Skeletal muscle satellite cell (primary cell): ENCODE data around the gene ELL2. TPM values are rescaled to one million over a fixed set of nuclear protein-coding genes. Genes with fewer than 3 reads are reported as not detected.

Source experiments
- H3K27me3 ChIP-seq: 2 replicates; pipeline ENCODE4 v1.7.0; 2013; ENCODE audit warnings: low read length; ENCODE audit not compliant: control insufficient read depth, insufficient read depth
- H3K36me3 ChIP-seq: 2 replicates; pipeline ENCODE4 v1.7.0; 2013; ENCODE audit warnings: mild to moderate bottlenecking, control low read depth, low read length; ENCODE audit not compliant: insufficient read depth
- H3K4me1 ChIP-seq: 2 replicates; pipeline ENCODE4 v1.7.0; 2013; ENCODE audit warnings: low read length; ENCODE audit not compliant: control insufficient read depth, insufficient read depth
- H3K4me2 ChIP-seq: 2 replicates; pipeline ENCODE4 v1.7.0; 2013; ENCODE audit warnings: mild to moderate bottlenecking, low read length
- H3K4me3 ChIP-seq: 2 replicates; pipeline ENCODE4 v1.7.0; 2013; ENCODE audit warnings: low read length
- H3K9ac ChIP-seq: 2 replicates; pipeline ENCODE4 v1.7.0; 2013; ENCODE audit warnings: mild to moderate bottlenecking, low read depth, low read length, moderate library complexity
- H3K9me3 ChIP-seq: replicated peaks from 2 replicates; pipeline ENCODE4 v1.7.0; 2013; ENCODE audit warnings: mild to moderate bottlenecking, control low read depth, low read length
- total RNA-seq: library from RNA; depleted of rRNA; stranded (reverse); fragments of >200 nt; gene quantifications from 2 replicates; pipeline ENCODE4 v1.2.3, GENCODE V29; 2012; rRNA removed

ELL2 gene
- total RNA-seq, result 76.7 and 81.9 TPM in 2 replicates

DNA sequence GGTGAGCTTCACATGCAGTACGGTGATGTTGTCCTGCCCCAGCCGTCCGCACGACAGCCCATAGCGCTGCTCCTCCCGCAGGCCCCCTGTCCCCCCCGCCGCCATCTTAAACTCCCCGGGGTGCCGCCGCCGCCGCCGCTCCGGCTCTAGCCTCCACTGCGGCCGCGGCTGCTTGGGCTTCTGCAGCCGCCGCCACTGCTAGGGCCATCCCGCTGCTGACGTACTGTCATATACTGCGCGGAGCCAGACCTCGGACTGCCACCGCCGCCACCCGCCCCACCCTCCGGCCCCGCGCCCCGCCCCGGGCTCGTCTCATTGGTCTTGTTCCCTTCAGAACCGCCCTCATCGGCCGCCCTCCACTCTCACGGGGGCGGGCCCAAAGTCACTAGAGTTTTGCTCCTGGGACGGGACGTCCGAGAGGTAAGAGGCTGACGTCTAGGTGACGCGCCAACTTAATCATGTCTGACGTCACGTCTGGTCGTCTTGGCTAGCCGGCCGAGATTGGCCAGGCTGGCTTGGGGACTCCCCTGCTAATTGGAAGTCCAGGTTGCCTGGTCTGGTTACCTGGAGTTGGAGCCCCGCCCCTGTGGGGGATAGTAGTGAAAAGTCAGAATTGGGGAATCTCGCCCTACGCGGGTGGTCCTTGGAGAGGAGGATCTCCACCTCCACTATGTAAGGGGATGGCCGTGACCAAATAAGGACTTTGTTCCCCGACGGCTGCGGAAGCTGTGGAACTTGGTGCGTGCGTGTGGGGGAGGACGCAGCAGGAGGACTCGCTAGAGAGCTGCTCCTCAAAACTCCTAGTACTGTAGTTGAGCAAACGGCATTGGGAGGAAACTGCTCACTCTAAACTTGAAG is at the start of gene ELL2:
TSS of gene ELL2 (minus strand) at position 235 of the 858 bp plus-strand sequence. CDS start at position 105, 130 bp downstream.
- Histone ChIP-seq H3K4me3 (peak within 1 kb of the TSS; percentile 99), H3K9me3 (no peaks in the 10 kb centered on the region), H3K36me3 (peaks cover 30% of the 10 kb centered on the region), H3K4me2 (peak within 1 kb of the TSS; percentile 93), H3K4me1 (peaks cover 17% of the 10 kb centered on the region), H3K9ac (peak within 1 kb of the TSS; percentile 98), H3K27me3 (no peaks in the 10 kb centered on the region)

DNA sequence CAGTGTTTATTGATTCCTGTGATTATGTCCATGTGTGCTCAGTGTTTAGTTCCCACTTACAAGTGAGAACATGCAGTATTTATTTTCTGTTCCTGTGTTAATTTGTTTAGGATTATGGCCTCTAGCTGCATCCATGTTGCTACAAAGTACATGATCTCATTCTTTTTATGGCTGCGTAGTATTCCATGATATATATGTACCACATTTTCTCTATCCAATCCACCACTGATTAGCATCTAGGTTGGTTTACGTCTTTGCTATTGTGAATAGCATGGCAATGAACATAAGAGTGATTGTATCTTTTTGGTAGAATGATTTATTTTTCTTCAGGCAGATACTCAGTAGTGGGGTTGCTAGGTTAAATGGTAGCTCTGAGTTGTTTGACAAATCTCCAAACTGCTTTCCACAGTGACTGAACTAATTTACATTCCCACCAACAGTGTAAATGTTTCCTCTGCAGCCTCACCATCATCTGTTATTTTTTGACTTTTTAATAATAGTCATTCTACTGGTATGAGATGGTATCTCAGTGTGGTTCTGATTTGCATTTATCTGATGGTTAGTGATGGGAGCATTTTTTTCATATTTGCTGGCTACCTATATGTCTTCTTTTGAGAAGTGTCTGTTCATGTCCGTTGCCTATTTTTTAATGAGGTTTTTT is 47.5 kb upstream of the ELL2 start:
- Histone ChIP-seq H3K4me1 (no peaks in the 10 kb centered on the region), H3K4me3 (no peak overlapping the region), H3K27me3 (no peaks in the 10 kb centered on the region), H3K4me2 (no peak overlapping the region), H3K9me3 (peaks cover 7% of the 10 kb centered on the region), H3K36me3 (no peaks in the 10 kb centered on the region), H3K9ac (no peak overlapping the region)

DNA sequence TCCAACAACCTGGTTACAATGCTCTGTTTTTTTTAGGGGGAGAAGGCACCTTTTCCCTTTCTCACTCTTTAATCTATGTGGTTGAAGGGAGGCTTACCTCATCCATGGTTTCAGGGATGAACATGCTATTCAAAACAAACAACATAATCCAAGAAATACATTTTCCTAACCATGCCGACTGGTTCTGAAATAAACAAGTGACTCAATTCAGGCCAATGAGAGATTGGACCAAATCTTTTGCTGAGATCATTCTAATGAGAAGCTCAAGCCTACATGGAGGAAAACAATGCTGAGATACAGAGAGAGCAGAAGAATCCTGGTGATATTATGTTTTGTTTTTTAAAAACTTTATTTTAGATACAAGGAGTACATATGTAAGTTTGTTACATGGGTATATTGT is 46.8 kb upstream of the ELL2 start:
- no peaks in the 10 kb centered on the region for H3K36me3 ChIP-seq
- H3K4me2 ChIP-seq, result no peak overlapping the region
- H3K9me3 ChIP-seq, result peaks cover 7% of the 10 kb centered on the region
- no peak overlapping the region for H3K9ac ChIP-seq
- no peaks in the 10 kb centered on the region for H3K4me1 ChIP-seq
- no peaks in the 10 kb centered on the region for H3K27me3 ChIP-seq
- H3K4me3 ChIP-seq, result no peak overlapping the region

DNA sequence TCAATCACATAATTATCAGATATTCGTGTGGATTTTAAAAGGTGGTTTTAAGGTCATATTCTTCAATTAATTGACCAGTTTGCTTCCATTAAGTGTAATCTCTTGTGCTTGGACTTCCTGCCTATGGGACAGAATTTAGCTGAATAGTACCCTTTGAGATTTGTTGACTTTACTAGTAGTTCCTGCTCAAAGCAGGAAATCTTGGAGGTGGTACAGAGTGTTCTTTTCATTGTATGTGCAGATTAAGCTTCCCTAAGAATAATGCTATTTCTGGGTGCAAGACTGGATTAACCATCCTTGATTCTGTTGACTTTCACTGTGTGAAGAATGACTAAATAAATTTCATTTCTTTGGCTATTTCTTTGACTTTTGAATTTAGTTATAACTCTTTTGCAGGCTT is 45.4 kb upstream of the ELL2 start:
- no peak overlapping the region for H3K9ac ChIP-seq
- no peaks in the 10 kb centered on the region for H3K4me1 ChIP-seq
- no peak overlapping the region for H3K4me2 ChIP-seq
- H3K4me3 ChIP-seq, result no peak overlapping the region
- H3K36me3 ChIP-seq, result no peaks in the 10 kb centered on the region
- no peaks in the 10 kb centered on the region for H3K27me3 ChIP-seq
- H3K9me3 ChIP-seq, result peaks cover 7% of the 10 kb centered on the region

DNA sequence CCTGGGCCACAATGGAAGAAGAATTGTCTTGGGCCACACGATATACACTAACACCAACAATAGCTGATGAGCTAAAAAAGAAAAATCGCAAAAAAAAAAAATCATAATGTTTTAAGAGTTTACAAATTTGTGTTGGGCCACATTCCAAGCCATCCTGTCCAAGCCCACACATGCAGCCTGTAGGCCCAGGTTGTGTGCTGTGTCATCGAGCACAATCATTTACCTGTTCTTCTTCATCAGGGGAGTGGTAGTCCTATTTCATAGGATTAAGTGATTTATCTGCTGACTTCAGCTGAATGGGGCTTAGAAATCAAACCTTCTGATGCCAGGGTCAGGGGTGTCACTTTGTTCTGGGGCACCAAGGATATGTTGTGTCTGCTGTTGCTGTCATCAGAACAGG is 44.6 kb upstream of the ELL2 start:
- Histone ChIP-seq H3K9ac (no peak overlapping the region), H3K27me3 (no peaks in the 10 kb centered on the region), H3K4me1 (no peaks in the 10 kb centered on the region), H3K4me3 (no peak overlapping the region), H3K9me3 (peaks cover 7% of the 10 kb centered on the region), H3K36me3 (no peaks in the 10 kb centered on the region), H3K4me2 (no peak overlapping the region)

DNA sequence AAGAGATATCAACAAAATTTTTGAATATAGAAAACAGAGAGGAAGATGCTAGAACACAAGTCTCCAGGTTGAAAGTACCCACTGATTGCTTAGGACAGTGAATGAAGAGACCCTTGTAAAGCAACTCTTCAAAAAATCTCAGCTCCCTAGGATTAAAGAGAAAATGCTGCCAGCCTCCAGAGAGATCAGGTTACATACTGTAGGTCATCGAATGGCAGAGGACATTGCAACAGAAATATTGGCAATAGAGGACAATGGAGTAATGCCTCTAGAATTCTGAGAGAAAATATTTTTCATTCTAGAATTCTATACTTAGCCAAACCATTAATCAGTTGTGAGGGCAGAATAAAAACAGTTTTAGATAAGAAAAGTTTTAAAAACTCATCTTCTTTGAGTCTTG is 43.1 kb upstream of the ELL2 start:
- Histone ChIP-seq H3K4me2 (no peak overlapping the region), H3K4me1 (no peaks in the 10 kb centered on the region), H3K4me3 (no peak overlapping the region), H3K27me3 (no peaks in the 10 kb centered on the region), H3K36me3 (no peaks in the 10 kb centered on the region), H3K9me3 (peaks cover 7% of the 10 kb centered on the region), H3K9ac (no peak overlapping the region)

DNA sequence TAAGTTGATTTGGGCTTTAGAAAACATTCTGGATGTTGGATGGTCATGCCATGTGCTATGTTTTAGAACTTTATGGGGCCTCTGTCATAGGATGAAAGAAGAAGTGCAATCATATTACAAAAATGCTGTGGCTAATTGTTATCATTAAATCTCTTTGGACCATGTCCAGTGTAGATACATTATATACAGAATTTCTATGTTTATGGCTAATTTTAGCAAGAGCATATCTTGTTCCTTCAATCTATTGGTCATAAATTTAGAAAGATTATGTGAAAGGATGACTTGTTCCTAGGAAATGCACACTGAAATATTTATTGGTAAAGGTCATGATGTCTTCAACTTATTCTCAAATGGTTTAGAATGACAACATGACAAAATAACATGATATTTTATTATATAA is 42.4 kb upstream of the ELL2 start:
- no peaks in the 10 kb centered on the region for H3K4me1 ChIP-seq
- H3K36me3 ChIP-seq, result no peaks in the 10 kb centered on the region
- no peak overlapping the region for H3K4me3 ChIP-seq
- no peaks in the 10 kb centered on the region for H3K27me3 ChIP-seq
- H3K4me2 ChIP-seq, result no peak overlapping the region
- H3K9me3 ChIP-seq, result peaks cover 7% of the 10 kb centered on the region
- no peak overlapping the region for H3K9ac ChIP-seq

DNA sequence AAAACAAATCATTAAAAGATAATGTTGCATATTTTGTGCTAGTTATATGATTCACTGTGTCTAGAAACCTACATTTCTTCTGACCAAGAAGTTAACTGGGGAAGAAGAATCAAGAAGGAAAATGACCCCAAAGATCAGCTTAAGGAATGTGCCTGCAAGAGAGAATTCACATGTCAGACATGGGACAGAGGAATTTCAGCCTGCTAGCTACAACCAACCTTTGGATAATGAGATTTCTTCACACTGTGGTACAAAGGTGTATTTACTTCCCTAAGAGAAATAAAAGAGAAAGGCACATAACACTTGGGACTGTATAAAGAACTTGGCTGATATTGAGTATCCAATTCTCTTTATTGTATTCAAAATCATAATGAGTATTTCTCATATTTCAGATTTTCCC is 39.6 kb upstream of the ELL2 start:
- H3K9me3 ChIP-seq, result peaks cover 7% of the 10 kb centered on the region
- H3K4me2 ChIP-seq, result no peak overlapping the region
- H3K36me3 ChIP-seq, result no peaks in the 10 kb centered on the region
- no peak overlapping the region for H3K9ac ChIP-seq
- no peak overlapping the region for H3K4me3 ChIP-seq
- no peaks in the 10 kb centered on the region for H3K27me3 ChIP-seq
- H3K4me1 ChIP-seq, result no peaks in the 10 kb centered on the region

DNA sequence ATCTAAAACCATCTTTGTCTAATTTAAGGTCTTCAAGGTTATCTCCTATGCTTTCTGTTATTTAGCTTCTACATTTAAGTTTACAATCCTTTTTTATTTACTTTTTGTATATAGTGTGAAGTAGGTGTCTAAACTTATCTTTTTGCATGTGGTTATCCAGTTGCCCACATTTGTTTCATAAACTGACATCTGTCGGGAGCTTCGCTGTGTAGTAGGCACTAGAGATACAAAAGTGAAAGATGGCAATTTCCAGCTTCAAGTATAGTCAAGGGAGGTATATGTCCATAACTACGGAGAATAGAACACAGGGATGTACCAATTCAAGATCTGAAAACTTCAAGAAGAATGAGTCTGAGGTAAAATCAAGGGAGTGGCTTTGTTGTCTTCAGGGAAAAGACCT is 38.7 kb upstream of the ELL2 start:
- H3K4me3 ChIP-seq, result no peak overlapping the region
- H3K4me2 ChIP-seq, result no peak overlapping the region
- H3K36me3 ChIP-seq, result no peaks in the 10 kb centered on the region
- H3K27me3 ChIP-seq, result no peaks in the 10 kb centered on the region
- no peaks in the 10 kb centered on the region for H3K4me1 ChIP-seq
- H3K9me3 ChIP-seq, result peaks cover 7% of the 10 kb centered on the region
- H3K9ac ChIP-seq, result no peak overlapping the region

DNA sequence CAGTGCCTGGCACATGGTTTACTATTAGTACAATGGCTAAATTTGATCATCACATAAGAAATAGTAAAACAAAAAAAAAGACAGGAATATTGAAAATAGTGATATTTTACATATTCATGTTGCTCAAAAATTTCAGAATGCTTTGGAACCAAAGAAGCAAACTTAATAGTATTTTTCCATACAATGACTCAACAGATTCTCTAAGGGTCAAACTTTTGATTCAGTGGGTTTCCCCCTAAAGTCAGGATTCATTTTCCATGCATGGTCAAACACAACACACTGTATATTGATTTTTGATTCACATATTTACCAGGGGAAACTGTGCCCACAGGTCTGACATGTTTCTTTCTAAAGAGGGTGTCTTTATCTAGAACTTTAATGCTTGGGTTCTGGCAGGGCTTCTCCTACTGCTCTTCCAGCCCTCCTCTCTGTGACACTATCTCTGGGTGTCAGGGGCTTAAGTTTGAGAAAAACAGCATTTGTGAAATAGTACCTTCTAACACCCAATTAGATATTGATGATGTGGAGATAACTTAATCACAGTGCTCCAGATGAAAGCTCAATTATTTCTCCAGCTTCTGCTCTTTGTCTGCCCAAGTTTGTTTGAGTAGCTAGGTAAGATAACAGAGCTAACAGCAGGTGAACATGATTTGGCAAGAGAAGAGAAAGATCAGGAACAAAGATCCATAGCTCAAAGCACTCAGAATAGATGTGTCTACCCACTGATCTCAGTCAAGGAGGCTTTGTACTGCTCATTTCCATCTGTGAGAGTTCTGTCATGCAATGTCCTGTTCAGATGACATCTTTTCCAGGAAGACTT is 35.5 kb upstream of the ELL2 start:
- no peaks in the 10 kb centered on the region for H3K27me3 ChIP-seq
- H3K4me3 ChIP-seq, result no peak overlapping the region
- H3K9me3 ChIP-seq, result no peaks in the 10 kb centered on the region
- peaks cover 8% of the 10 kb centered on the region for H3K4me1 ChIP-seq
- no peak overlapping the region for H3K9ac ChIP-seq
- no peaks in the 10 kb centered on the region for H3K36me3 ChIP-seq
- H3K4me2 ChIP-seq, result no peak overlapping the region

DNA sequence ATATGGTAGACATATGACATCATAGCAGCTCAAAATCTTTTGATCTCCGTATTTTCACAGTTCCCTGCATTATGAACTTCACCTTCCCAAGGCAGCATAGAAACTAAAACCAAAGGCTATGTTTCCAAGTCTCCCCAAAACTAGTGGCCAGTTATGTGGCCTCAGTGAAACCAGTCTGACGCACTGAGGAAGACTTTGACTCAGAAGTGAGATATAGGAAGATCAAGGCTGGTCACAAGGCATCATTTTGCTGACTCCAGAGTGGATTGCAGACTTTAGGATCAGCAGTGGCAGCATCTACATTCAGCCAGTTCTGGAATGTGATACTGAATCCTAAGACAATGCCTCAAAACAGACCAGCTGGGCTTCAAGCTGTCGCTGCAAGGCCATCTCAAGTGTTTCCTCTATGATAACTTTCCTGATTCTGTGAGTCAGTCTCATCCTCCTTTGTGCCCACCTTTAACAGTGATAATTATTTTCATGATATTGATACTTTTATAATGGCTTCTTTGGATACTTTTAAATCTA is 34.4 kb upstream of the ELL2 start:
- Histone ChIP-seq H3K4me3 (no peak overlapping the region), H3K27me3 (no peaks in the 10 kb centered on the region), H3K9me3 (no peaks in the 10 kb centered on the region), H3K4me1 (peaks cover 8% of the 10 kb centered on the region), H3K36me3 (no peaks in the 10 kb centered on the region), H3K4me2 (no peak overlapping the region), H3K9ac (no peak overlapping the region)
